CD14-positive monocyte (primary cell): ENCODE data around the gene PIK3R1. TPM values are rescaled to one million over a fixed set of nuclear protein-coding genes. Genes with fewer than 3 reads are reported as not detected.

Experiments used
- DNase-seq, 3 donors: peaks; one replicate each; pipeline ENCODE4 v3.0.0-alpha.2; 2011 to 2022
- H2AFZ ChIP-seq: 2 replicates; pipeline ENCODE4 v1.6.0; 2012; ENCODE audit warnings: mild to moderate bottlenecking, low read depth, low read length, inconsistent platforms; ENCODE audit not compliant: insufficient read depth, poor library complexity, severe bottlenecking
- H3K27ac ChIP-seq, 2 donors: 1 replicate in 1 of 2; 2 replicates in 1 of 2; pipeline ENCODE4 v1.5.1; 2012 to 2013; ENCODE audit warnings: low read length in 2 of 2, control low read depth in 1 of 2, inconsistent platforms in 1 of 2, low read depth in 1 of 2, mild to moderate bottlenecking in 1 of 2
- H3K27me3 ChIP-seq, 2 donors: one replicate each; pipeline versions ENCODE4 v1.6.0 to v1.6.1; 2011 to 2013; ENCODE audit warnings: low read length in 2 of 2; ENCODE audit not compliant: control insufficient read depth in 2 of 2, insufficient read depth in 2 of 2
- H3K36me3 ChIP-seq, 2 donors: replicated peaks in 1 of 2; 1 replicate in 1 of 2; 2 replicates in 1 of 2; pipeline versions ENCODE4 v1.5.1 to v1.6.1; 2012 to 2013; ENCODE audit warnings: low read length in 2 of 2, control low read depth in 1 of 2, inconsistent platforms in 1 of 2, mild to moderate bottlenecking in 1 of 2; ENCODE audit not compliant: insufficient read depth in 2 of 2, control insufficient read depth in 1 of 2
- H3K4me1 ChIP-seq, 2 donors: 1 replicate in 1 of 2; 2 replicates in 1 of 2; pipeline versions ENCODE4 v1.5.1 to v1.6.1; 2012 to 2013; ENCODE audit warnings: low read length in 2 of 2, control low read depth in 1 of 2, inconsistent platforms in 1 of 2, mild to moderate bottlenecking in 1 of 2, moderate library complexity in 1 of 2; ENCODE audit not compliant: insufficient read depth in 2 of 2, control insufficient read depth in 1 of 2
- H3K4me2 ChIP-seq: replicated peaks from 2 replicates; pipeline ENCODE3; 2012; ENCODE audit warnings: low read length, moderate library complexity, mild to moderate bottlenecking; ENCODE audit not compliant: poor library complexity, severe bottlenecking; ENCODE audit errors: extremely low read depth
- H3K4me3 ChIP-seq, 3 experiments: fragments of 200-600 bp in 1 of 3; sonication (generic) in 1 of 3; replicated peaks in 1 of 3; 1 replicate in 2 of 3; 2 replicates in 1 of 3; pipeline ENCODE4 v1.5.1; 2011 to 2013; ENCODE audit warnings: low read length in 3 of 3, mild to moderate bottlenecking in 3 of 3, control low read depth in 2 of 3, low read depth in 2 of 3, inconsistent platforms in 1 of 3, moderate library complexity in 1 of 3
- H3K79me2 ChIP-seq: 2 replicates; pipeline ENCODE4 v1.6.0; 2012; ENCODE audit warnings: mild to moderate bottlenecking, control low read depth, inconsistent platforms, low read length, moderate library complexity; ENCODE audit not compliant: insufficient read depth
- H3K9ac ChIP-seq: 2 replicates; pipeline ENCODE4 v1.6.0; 2017; ENCODE audit warnings: low read length, mild to moderate bottlenecking; ENCODE audit not compliant: insufficient read depth, poor library complexity, severe bottlenecking
- H3K9me3 ChIP-seq, 2 donors: replicated peaks in 1 of 2; 1 replicate in 1 of 2; 2 replicates in 1 of 2; pipeline versions ENCODE4 v1.5.1 to v1.6.1; 2012 to 2013; ENCODE audit warnings: low read length in 2 of 2, control low read depth in 1 of 2; ENCODE audit not compliant: control insufficient read depth in 1 of 2, insufficient read depth in 1 of 2
- H4K20me1 ChIP-seq: 2 replicates; pipeline ENCODE4 v1.6.0; 2012; ENCODE audit warnings: mild to moderate bottlenecking, low read length, control low read depth, moderate library complexity; ENCODE audit not compliant: insufficient read depth
- H3K27ac Mint-ChIP-seq, 7 donors: one replicate each; pipeline ENCODE4 v1.8.0; 2020; ENCODE audit warnings: mild to moderate bottlenecking in 7 of 7, mixed read lengths in 7 of 7, moderate library complexity in 6 of 7, inconsistent platforms in 2 of 7
- H3K27me3 Mint-ChIP-seq, 3 donors: one replicate each; pipeline ENCODE4 v1.8.0; 2021 to 2022; ENCODE audit warnings: low read depth in 3 of 3, mild to moderate bottlenecking in 3 of 3, mixed read lengths in 3 of 3, moderate library complexity in 3 of 3, inconsistent platforms in 1 of 3
- H3K36me3 Mint-ChIP-seq, 2 donors: one replicate each; pipeline ENCODE4 v1.8.0; 2020; ENCODE audit warnings: mixed read lengths in 2 of 2, inconsistent platforms in 1 of 2, mild to moderate bottlenecking in 1 of 2
- H3K4me1 Mint-ChIP-seq: one replicate; pipeline ENCODE4 v1.8.0; 2020; ENCODE audit warnings: mild to moderate bottlenecking, mixed read lengths
- H3K4me3 Mint-ChIP-seq, 2 donors: one replicate each; pipeline ENCODE4 v1.8.0; 2020; ENCODE audit warnings: mild to moderate bottlenecking in 2 of 2, mixed read lengths in 2 of 2, moderate library complexity in 1 of 2
- H3K9me3 Mint-ChIP-seq, 7 donors: one replicate each; pipeline ENCODE4 v1.8.0; 2020 to 2022; ENCODE audit warnings: mixed read lengths in 7 of 7, mild to moderate bottlenecking in 6 of 7, moderate library complexity in 6 of 7, inconsistent platforms in 2 of 7
- WGBS: methylation state at CpG from one replicate; pipeline ENCODE4 v1.1.5; 2013; ENCODE audit warnings: missing lambda C conversion rate; ENCODE audit not compliant: insufficient coverage; 5-methylcytosine and 5-hydroxymethylcytosine counted together
- intact Hi-C, 2 donors: fragments of 100-400 bp; cut with micrococcal nuclease; formaldehyde crosslinking; loops; one replicate each; pipeline versions ENCODE4 v1.15.0 to v1.15.1; 2023
- polyA plus RNA-seq, 3 donors: library from polyadenylated mRNA; depleted of rRNA in 1 of 3; unstranded in 2 of 3; stranded (reverse) in 1 of 3; fragments of 300-500 nt in 2 of 3; fragments of >200 nt in 1 of 3; fragmentation: Illumina TruSeq in 2 of 3; gene quantifications; 1 replicate in 2 of 3; 2 replicates in 1 of 3; pipeline ENCODE4 v1.2.3, GENCODE V29; 2012 to 2021
- TF ChIP-seq, protein P1 (sequence below): fragments of 200-600 bp; IDR thresholded peaks from one replicate; pipeline ENCODE4 v1.8.0; 2022; ENCODE audit warnings: antibody characterized with exemption, mild to moderate bottlenecking

PIK3R1 gene
- polyA plus RNA-seq, 3 donors, result 9.5 to 25.5 (median 10.5) TPM

DNA sequence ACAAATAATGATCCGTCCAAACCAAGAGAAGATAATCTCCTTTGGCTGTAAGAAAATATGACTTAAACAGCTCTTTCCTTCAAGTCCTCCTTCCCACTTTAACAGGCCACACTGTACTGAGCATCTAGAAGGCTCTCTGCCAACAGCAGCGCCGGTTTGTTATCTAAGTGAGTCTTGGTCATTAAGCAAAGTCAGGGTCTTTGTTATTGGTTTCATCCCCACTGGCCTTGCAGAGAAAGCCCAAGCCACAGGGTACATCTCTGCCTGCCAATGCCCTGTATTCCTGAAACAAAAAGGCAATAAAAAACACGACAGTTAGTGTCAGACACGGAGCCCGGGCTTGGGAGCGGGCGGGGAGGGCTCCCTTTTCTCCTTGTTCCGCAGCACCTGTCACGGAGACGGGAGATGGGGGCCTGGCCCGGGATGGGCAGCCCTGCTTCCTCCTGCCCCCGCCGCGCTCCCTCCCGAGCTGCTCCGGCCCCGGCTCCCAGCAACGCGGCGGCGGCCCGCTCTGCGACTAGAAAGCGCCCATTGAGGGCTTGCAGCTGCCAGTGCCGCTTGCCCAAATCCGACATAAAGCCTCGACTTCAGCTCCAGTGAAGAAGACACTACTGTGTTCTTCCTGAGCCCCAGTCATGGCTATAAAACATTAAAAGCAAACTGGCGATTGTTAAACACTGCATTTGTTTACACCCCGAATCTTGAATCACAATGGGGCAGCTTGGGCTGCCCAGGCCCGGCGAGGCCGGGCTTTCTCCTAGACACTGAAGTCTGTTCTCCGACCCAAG is 28.1 kb upstream of the PIK3R1 start:
- no peak overlapping the region for H2AFZ ChIP-seq
- H3K4me3 ChIP-seq, result no peak overlapping the region
- no peaks in the 10 kb centered on the region for H3K9me3 ChIP-seq
- Mint-ChIP-seq H3K9me3 (peaks cover 0 to 10% (median 2%) of the 10 kb centered on the region in 7 donors), H3K27me3 (peaks cover 0 to 3% (median 1%) of the 10 kb centered on the region in 3 donors), H3K4me1 (peaks cover 2% of the 10 kb centered on the region), H3K36me3 (no peaks in the 10 kb centered on the region), H3K27ac (no peak overlapping the region), H3K4me3 (no peak overlapping the region)
- TF ChIP-seq, protein P1, sequence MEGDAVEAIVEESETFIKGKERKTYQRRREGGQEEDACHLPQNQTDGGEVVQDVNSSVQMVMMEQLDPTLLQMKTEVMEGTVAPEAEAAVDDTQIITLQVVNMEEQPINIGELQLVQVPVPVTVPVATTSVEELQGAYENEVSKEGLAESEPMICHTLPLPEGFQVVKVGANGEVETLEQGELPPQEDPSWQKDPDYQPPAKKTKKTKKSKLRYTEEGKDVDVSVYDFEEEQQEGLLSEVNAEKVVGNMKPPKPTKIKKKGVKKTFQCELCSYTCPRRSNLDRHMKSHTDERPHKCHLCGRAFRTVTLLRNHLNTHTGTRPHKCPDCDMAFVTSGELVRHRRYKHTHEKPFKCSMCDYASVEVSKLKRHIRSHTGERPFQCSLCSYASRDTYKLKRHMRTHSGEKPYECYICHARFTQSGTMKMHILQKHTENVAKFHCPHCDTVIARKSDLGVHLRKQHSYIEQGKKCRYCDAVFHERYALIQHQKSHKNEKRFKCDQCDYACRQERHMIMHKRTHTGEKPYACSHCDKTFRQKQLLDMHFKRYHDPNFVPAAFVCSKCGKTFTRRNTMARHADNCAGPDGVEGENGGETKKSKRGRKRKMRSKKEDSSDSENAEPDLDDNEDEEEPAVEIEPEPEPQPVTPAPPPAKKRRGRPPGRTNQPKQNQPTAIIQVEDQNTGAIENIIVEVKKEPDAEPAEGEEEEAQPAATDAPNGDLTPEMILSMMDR, result no peak
- no peaks in the 10 kb centered on the region for H3K4me1 ChIP-seq
- no peak for DNase-seq
- H3K9ac ChIP-seq, result no peak overlapping the region
- H3K4me2 ChIP-seq, result no peak overlapping the region
- intact Hi-C loops, result no loop called here
- no peaks in the 10 kb centered on the region for H3K27me3 ChIP-seq
- no peaks in the 10 kb centered on the region for H3K36me3 ChIP-seq
- WGBS, result 82% methylated on average over 31 of the region's 34 CpGs
- no peak overlapping the region for H3K27ac ChIP-seq
- no peaks in the 10 kb centered on the region for H4K20me1 ChIP-seq
- H3K79me2 ChIP-seq, result no peaks in the 10 kb centered on the region

DNA sequence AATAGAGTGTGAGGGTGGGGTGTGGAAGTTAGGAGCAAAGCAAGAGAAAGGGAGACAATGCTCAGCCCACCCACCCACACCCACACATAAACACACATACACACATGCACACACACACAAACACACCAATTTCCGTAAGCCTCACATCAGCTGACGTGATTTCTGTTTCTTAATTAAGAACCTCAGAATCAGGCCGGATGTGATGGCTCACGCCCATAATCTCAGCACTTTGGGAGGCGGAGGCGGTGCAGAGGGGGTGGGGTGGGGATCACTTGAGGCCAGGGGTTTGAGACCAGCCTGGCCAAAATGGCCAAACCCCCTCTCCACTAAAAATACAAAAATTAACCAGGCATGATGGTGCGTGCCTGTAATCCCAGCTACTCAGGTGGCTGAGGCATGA is 26.4 kb upstream of the PIK3R1 start:
- no CpG with 5 or more reads among the region's 7 CpGs for WGBS

More for the DNA sequence above, 26.4 kb upstream of the PIK3R1 start:
- Mint-ChIP-seq H3K36me3 (no peaks in the 10 kb centered on the region), H3K4me1 (peaks cover 15% of the 10 kb centered on the region), H3K27me3 (peaks cover 0 to 3% (median 1%) of the 10 kb centered on the region in 3 donors), H3K27ac (no peak overlapping the region), H3K4me3 (no peak overlapping the region), H3K9me3 (peaks cover 0 to 8% (median 2%) of the 10 kb centered on the region in 7 donors)
- TF ChIP-seq, protein P1, result no peak
- H3K27me3 ChIP-seq, result no peaks in the 10 kb centered on the region
- no peak for DNase-seq
- no peak overlapping the region for H3K4me2 ChIP-seq
- no peaks in the 10 kb centered on the region for H3K9me3 ChIP-seq
- no peak overlapping the region for H3K4me3 ChIP-seq
- H3K36me3 ChIP-seq, result no peaks in the 10 kb centered on the region
- H3K4me1 ChIP-seq, result peaks cover 11 to 12% of the 10 kb centered on the region in 2 donors
- no peaks in the 10 kb centered on the region for H3K79me2 ChIP-seq
- intact Hi-C loops, result no loop called here
- no peak overlapping the region for H3K27ac ChIP-seq
- no peak overlapping the region for H3K9ac ChIP-seq
- H2AFZ ChIP-seq, result no peak overlapping the region
- no peaks in the 10 kb centered on the region for H4K20me1 ChIP-seq
